Stomach (tissue), 9 donors: Measurements from ENCODE around the gene RAB6A. TPM values are rescaled to one million over a fixed set of nuclear protein-coding genes. Genes with fewer than 3 reads are reported as not detected.
A peak's percentile ranks its signal among the peaks of the same experiment; 100 is the strongest.
"Not testable (repeated sequence)": the region's sequence is repeated elsewhere in the genome, so short reads cannot be mapped to it uniquely, and the experiment has no call there.

Experiments
- DNase-seq, 2 donors: peaks; one replicate each; pipeline versions ENCODE4 v3.0.0 to v3.0.0-alpha.2; 2013 to 2019
- H3K27ac ChIP-seq, 5 donors: fragments of 200-600 bp in 4 of 5; sonication (generic) in 4 of 5; one replicate each; pipeline ENCODE4 v1.5.1; 2013 to 2019; ENCODE audit warnings: mild to moderate bottlenecking in 1 of 5, moderate library complexity in 1 of 5
- H3K27me3 ChIP-seq, 3 donors: fragments of 200-600 bp; sonication (generic); one replicate each; pipeline ENCODE4 v1.5.1; 2017 to 2019; ENCODE audit warnings: mixed run types in 1 of 3
- H3K36me3 ChIP-seq, 4 donors: fragments of 200-600 bp; sonication (generic); 1 replicate in 3 of 4; 2 replicates in 1 of 4; pipeline ENCODE4 v1.5.1; 2016 to 2019
- H3K4me1 ChIP-seq, 4 donors: fragments of 200-600 bp; sonication (generic); one replicate each; pipeline ENCODE4 v1.5.1; 2016 to 2019
- H3K4me3 ChIP-seq, 4 donors: fragments of 200-600 bp; sonication (generic) in 3 of 4; one replicate each; pipeline ENCODE4 v1.5.1; 2016 to 2019; ENCODE audit warnings: mild to moderate bottlenecking in 1 of 4
- H3K9me3 ChIP-seq, 4 donors: fragments of 200-600 bp; sonication (generic); one replicate each; pipeline ENCODE4 v1.5.1; 2016 to 2019
- EP300 ChIP-seq: sonication (generic); formaldehyde crosslinking; IDR thresholded peaks from one replicate; pipeline ENCODE4 v1.6.1; 2017; ENCODE audit warnings: antibody characterized with exemption
- POLR2A ChIP-seq, 4 donors: fragments of 450-650 bp; IDR thresholded peaks; one replicate each; pipeline ENCODE4 v1.6.1; 2016; ENCODE audit warnings: antibody characterized with exemption in 4 of 4, control low read depth in 2 of 4, mild to moderate bottlenecking in 1 of 4, moderate library complexity in 1 of 4
- POLR2AphosphoS5 ChIP-seq, 3 donors: sonication (generic); formaldehyde crosslinking; IDR thresholded peaks; one replicate each; pipeline ENCODE4 v1.6.1; 2016; ENCODE audit warnings: antibody characterized with exemption in 3 of 3
- WGBS, 5 donors: extraction: QIAGEN DNeasy Blood & Tissue Kit in 3 of 5; methylation state at CpG; one replicate each; pipeline versions ENCODE4 v1.1.5 to v1.1.7; 2013 to 2018; 5-methylcytosine and 5-hydroxymethylcytosine counted together
- intact Hi-C: fragments of 100-400 bp; cut with DNase I; formaldehyde crosslinking; loops from one replicate; pipeline ENCODE4 v1.15.1; 2023; ENCODE audit warnings: low total_unique reads
- polyA plus RNA-seq, 3 donors: library from polyadenylated mRNA; stranded (reverse); fragments of 200-250 nt; gene quantifications; one replicate each; pipeline ENCODE4 v1.2.3, GENCODE V29; 2013
- total RNA-seq, 5 donors: library from RNA; depleted of rRNA; stranded (reverse); fragments of >200 nt; gene quantifications; one replicate each; pipeline versions ENCODE4 v1.1.0 to v1.2.3, GENCODE V29; 2014 to 2016
- TF ChIP-seq, protein P1 (sequence below), 7 experiments: fragments of 450-650 bp in 4 of 7; fragments of 200-600 bp in 3 of 7; sonication (generic) in 3 of 7; IDR thresholded peaks; one replicate each; pipeline ENCODE4 v1.5.1; 2016 to 2019; ENCODE audit warnings: antibody characterized with exemption in 7 of 7, control low read depth in 2 of 7, mild to moderate bottlenecking in 1 of 7
- donor health status: healthy with polysubstance abuse.
- donor health status: Bipolar disorder and iron deficiency.
- donor health status: healthy.

The RAB6A gene
- total and polyA plus RNA-seq, 8 donors: 34.7 to 373 (median 70.8) TPM

- Histone ChIP-seq H3K4me3 (no peak overlapping the region), H3K4me1 (no peaks in the 10 kb centered on the region), H3K27me3 (no peaks in the 10 kb centered on the region), H3K36me3 (peaks cover 0 to 43% (median 37%) of the 10 kb centered on the region in 4 donors), H3K9me3 (no peaks in the 10 kb centered on the region), H3K27ac (no peak overlapping the region)
- 76 to 88% (median 79%) methylated on average over 4 of the region's 4 CpGs for WGBS, 5 donors
- no peak for DNase-seq
- TF ChIP-seq, protein P1, sequence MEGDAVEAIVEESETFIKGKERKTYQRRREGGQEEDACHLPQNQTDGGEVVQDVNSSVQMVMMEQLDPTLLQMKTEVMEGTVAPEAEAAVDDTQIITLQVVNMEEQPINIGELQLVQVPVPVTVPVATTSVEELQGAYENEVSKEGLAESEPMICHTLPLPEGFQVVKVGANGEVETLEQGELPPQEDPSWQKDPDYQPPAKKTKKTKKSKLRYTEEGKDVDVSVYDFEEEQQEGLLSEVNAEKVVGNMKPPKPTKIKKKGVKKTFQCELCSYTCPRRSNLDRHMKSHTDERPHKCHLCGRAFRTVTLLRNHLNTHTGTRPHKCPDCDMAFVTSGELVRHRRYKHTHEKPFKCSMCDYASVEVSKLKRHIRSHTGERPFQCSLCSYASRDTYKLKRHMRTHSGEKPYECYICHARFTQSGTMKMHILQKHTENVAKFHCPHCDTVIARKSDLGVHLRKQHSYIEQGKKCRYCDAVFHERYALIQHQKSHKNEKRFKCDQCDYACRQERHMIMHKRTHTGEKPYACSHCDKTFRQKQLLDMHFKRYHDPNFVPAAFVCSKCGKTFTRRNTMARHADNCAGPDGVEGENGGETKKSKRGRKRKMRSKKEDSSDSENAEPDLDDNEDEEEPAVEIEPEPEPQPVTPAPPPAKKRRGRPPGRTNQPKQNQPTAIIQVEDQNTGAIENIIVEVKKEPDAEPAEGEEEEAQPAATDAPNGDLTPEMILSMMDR (IDR thresholded peaks at IDR 0.05): no peak
- TF ChIP-seq POLR2A (IDR thresholded peaks at IDR 0.05) (no peak), EP300 (no peak), POLR2AphosphoS5 (IDR thresholded peaks at IDR 0.05) (no peak)
- intact Hi-C loops: no loop called here
These were observed 66.9 kb downstream of the RAB6A start for GRCh38 chr11:73693899-73694525.

DNA sequence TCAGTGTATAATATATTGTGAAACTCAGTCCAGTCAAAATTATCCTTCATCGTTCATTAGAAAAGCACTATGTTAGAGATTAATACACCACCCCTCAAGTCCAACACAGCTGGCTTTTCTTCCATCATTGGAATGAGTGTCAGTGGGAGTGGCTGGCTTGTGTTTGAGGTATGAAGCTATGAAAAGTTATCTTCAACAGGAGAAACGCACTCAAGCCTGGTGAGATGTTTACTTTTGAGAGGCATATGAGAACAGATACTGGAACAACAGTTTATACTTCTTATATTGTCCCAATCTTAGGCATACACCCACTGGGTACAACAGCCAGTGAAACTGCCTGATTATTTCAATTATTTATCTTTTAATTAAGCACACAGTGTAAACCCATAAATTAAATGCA is 80.2 kb downstream of the RAB6A start:
- WGBS, 5 donors: 24 to 60% (median 38%) methylated on average over 2 of the region's 2 CpGs
- peak in 1 of 2 donors; percentile 29 for DNase-seq
- intact Hi-C loops: no loop called here
- TF ChIP-seq EP300: no peak
- no peak for TF ChIP-seq POLR2AphosphoS5 (IDR thresholded peaks at IDR 0.05)
- TF ChIP-seq POLR2A (IDR thresholded peaks at IDR 0.05): no peak
- TF ChIP-seq, protein P1 (IDR thresholded peaks at IDR 0.05): no peak
- Histone ChIP-seq H3K27me3 (no peaks in the 10 kb centered on the region), H3K36me3 (peaks cover 19 to 70% (median 57%) of the 10 kb centered on the region in 4 donors), H3K27ac (no peak overlapping the region), H3K9me3 (no peaks in the 10 kb centered on the region), H3K4me1 (peaks cover 0 to 7% (median 2%) of the 10 kb centered on the region in 4 donors), H3K4me3 (no peak overlapping the region)

GRCh38 chr11:73676552-73676951 is 84.3 kb downstream of the RAB6A start:
- DNase-seq, intact Hi-C loops, H3K27me3 ChIP-seq, H3K4me3 ChIP-seq, H3K9me3 ChIP-seq, H3K27ac ChIP-seq: not testable (repeated sequence)
- 92 to 97% (median 95%) methylated on average over 5 of the region's 5 CpGs for WGBS, 5 donors
- Histone ChIP-seq H3K36me3 (peaks cover 19 to 61% (median 59%) of the 10 kb centered on the region in 4 donors), H3K4me1 (peaks cover 0 to 10% (median 3%) of the 10 kb centered on the region in 4 donors)

GRCh38 chr11:73671701-73672100 is 89.2 kb downstream of the RAB6A start:
- Histone ChIP-seq H3K27me3 (no peaks in the 10 kb centered on the region), H3K36me3 (peaks cover 0 to 29% (median 18%) of the 10 kb centered on the region in 4 donors), H3K27ac (peak overlapping the region in 1 of 5 donors; percentile 3), H3K9me3 (no peaks in the 10 kb centered on the region), H3K4me3 (no peak overlapping the region), H3K4me1 (peaks cover 0 to 7% (median 2%) of the 10 kb centered on the region in 4 donors)
- 82 to 92% (median 87%) methylated on average over 6 of the region's 6 CpGs for WGBS, 5 donors
- DNase-seq: no peak
- intact Hi-C loops: no loop called here
- TF ChIP-seq POLR2AphosphoS5 (IDR thresholded peaks at IDR 0.05) (no peak), POLR2A (IDR thresholded peaks at IDR 0.05) (no peak)

DNA sequence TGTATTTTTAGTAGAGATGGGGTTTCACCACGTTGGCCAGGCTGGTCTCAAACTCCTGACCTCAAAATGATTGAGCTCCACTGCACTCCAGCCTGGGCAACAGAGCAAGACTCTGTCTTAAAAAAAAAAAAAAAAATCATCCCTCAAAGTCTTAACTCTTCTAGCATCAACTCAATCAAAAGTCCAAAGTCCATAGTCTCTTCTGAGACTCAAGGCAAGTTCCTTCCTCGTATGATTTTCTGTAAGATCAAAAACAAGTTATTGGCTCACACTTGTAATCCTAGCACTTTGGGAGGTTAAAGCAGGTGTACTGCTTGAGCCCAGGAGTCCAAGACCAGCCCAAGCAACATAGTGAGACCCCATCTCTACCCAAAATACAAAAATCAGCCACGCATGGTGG is 90.1 kb downstream of the RAB6A start:
- DNase-seq: no peak
- Histone ChIP-seq H3K4me1 (peaks cover 0 to 7% (median 2%) of the 10 kb centered on the region in 4 donors), H3K4me3 (no peak overlapping the region), H3K27ac (no peak overlapping the region), H3K9me3 (no peaks in the 10 kb centered on the region), H3K36me3 (peaks cover 0 to 21% (median 14%) of the 10 kb centered on the region in 4 donors), H3K27me3 (no peaks in the 10 kb centered on the region)
- no peak for TF ChIP-seq POLR2A (IDR thresholded peaks at IDR 0.05)
- TF ChIP-seq EP300: no peak
- TF ChIP-seq, protein P1 (IDR thresholded peaks at IDR 0.05): no peak
- TF ChIP-seq POLR2AphosphoS5 (IDR thresholded peaks at IDR 0.05): no peak
- WGBS, 5 donors: 66 to 85% (median 77%) methylated on average over 3 of the region's 3 CpGs
- intact Hi-C loops: no loop called here
